Measurements from ENCODE around the gene PLP1.

Gene PLP1

DNA sequence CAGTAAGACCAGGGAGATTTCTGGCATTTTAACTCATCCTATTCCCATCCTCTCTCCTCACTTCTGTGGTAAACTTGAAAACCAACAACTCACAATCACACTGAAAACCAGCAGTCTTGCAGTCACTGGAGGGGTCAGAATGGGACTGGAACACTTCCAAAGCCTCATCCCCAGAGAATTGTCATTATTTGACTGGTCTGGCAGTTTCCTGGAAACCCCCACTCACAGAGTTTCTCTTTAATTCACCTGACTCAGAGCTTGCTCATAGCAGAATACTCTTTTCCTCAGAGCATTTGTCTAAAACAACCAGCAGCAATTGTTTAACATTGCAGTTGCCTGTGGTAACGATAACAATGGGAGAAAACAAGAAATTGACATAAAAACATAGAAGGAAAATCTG is 62.8 kb downstream of the PLP1 start:
- TF ChIP-seq, protein P1, sequence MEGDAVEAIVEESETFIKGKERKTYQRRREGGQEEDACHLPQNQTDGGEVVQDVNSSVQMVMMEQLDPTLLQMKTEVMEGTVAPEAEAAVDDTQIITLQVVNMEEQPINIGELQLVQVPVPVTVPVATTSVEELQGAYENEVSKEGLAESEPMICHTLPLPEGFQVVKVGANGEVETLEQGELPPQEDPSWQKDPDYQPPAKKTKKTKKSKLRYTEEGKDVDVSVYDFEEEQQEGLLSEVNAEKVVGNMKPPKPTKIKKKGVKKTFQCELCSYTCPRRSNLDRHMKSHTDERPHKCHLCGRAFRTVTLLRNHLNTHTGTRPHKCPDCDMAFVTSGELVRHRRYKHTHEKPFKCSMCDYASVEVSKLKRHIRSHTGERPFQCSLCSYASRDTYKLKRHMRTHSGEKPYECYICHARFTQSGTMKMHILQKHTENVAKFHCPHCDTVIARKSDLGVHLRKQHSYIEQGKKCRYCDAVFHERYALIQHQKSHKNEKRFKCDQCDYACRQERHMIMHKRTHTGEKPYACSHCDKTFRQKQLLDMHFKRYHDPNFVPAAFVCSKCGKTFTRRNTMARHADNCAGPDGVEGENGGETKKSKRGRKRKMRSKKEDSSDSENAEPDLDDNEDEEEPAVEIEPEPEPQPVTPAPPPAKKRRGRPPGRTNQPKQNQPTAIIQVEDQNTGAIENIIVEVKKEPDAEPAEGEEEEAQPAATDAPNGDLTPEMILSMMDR (IDR thresholded peaks at IDR 0.05) = no peak

All from LNCAP (cell line).